Measurements from ENCODE around the gene RUFY1. TPM values are rescaled to one million over a fixed set of nuclear protein-coding genes. Genes with fewer than 3 reads are reported as not detected.

Gene RUFY1
- total and polyA plus RNA-seq, 7 experiments from 2014 or later, result 21.0 to 63.0 (median 46.1) TPM

DNA sequence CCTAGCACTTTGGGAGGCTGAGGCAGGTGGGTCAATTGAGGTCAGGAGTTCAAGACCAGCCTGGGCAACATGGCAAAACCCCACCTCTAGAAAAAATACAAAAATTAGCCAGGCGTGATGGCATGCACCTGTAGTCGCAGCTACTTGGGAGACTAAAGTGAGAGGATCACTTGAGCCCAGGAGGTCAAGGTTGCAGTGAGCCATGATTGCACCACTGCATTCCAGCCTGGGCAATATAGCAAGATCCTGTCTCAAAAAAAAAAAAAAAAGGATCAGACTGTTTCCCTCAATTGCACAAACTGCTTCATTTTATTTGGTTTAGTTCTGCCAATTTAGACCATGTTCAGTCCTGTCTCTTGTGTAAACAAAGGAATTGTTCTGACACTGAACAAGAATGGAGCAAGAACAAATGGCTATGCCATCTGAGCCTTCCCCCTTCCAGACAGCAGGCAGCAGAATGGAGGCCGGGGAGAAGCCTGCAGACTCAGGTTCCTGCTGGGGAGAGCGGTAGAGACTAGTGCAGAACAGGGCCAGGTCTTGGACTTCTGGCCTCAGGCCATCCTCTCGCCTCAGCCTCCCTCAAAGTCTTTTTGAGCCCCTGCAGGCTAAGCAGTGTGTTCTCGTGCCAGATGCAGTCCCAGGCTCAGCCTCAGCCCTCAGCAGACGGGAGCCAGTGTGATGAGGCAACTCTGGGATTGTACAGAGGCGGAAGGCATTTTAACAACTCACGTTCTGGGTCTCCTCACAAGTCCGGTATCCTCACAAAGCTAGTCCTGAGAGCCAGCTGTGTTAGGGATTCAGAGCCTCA, 54.9 kb downstream of the RUFY1 start:
- peaks cover 5 to 25% (median 10%) of the 10 kb centered on the region in 5 donors for H3K36me3 Mint-ChIP-seq
- Histone ChIP-seq H3K27ac (ENCODE audit: low read depth, low read length) (no peak overlapping the region), H3K27me3 (ENCODE audit: control insufficient read depth in 2 of 2, insufficient read depth in 2 of 2, low read length in 2 of 2) (no peaks in the 10 kb centered on the region), H3K9me3 (ENCODE audit: control insufficient read depth in 2 of 3, low read length in 3 of 3) (no peaks in the 10 kb centered on the region), H3K36me3 (ENCODE audit: control insufficient read depth in 2 of 3, insufficient read depth in 3 of 3, low read length in 3 of 3) (peaks cover 0 to 70% (median 6%) of the 10 kb centered on the region in 3 experiments), H3K4me1 (ENCODE audit: control insufficient read depth in 2 of 2, insufficient read depth in 2 of 2, low read length in 2 of 2) (peaks cover 8 to 16% of the 10 kb centered on the region in 2 donors), H3K4me3 (ENCODE audit: low read length) (no peak overlapping the region)
- peak; percentile 12 for ATAC-seq
- intact Hi-C loops (cut with micrococcal nuclease), result no loop called here
- POLR2A ChIA-PET, result interaction anchor here (7.4 kb wide), 1 partner anchor 15 kb away, joined by 135 read pairs; the partner anchor contains the start of gene HNRNPH1
- H3K9me3 Mint-ChIP-seq, result no peaks in the 10 kb centered on the region
- H3K4me3 Mint-ChIP-seq, result no peak overlapping the region
- DNase-seq, result no peak
- H3K27me3 Mint-ChIP-seq, result no peaks in the 10 kb centered on the region
- peak overlapping the region in 6 of 9 donors; percentile 50 to 74 (median 66) for H3K27ac Mint-ChIP-seq
- peaks cover 9 to 36% (median 23%) of the 10 kb centered on the region in 7 donors for H3K4me1 Mint-ChIP-seq
- CTCF ChIA-PET, result no interaction called here

DNA sequence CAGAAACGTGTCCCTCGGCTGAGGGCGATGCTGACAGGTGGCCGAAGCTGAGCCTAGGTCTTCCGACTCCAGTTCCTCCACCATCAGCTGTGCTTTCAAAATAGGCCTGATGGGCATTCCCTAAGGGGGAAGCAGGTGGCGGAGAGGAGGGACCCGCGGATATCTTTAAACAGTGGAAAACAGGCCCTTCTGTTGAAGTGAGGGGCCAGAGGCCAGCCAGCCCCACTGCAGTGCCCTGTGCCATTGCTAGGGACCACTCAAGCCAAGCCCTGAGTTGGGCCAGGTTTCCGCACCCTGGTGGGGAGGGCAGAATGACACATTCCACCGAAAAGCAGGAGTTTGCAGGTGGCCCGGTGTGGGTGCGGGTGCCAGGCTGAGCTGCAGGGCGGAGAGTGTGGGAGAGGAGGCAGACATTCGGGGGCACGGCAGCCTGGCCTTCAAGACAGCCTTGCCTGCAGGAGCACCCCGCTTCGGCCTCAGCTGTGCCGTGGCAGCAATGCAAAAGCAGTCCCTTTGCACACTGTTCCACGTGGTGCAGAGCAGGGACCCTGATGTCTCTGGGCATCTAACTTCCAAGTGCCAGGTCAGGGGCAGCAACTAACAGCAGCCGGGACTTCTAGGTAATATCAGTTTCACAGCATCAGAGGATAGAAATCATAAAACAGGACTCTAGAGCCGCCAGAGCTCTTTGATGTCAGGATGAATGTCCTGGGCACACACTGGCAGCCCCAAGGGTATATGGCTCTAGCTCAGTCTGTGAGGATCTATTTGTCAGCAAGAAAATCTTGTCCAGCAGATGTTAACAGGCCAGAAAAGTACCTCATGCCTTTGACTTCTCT, 55.9 kb downstream of the RUFY1 start:
- peak overlapping the region in 8 of 9 donors; percentile 16 to 72 (median 63) for H3K27ac Mint-ChIP-seq
- CTCF ChIA-PET, result interaction anchor here (0.6 kb wide), 1 partner anchor 307 kb away, joined by 5 read pairs; no protein-coding TSS in a partner anchor
- Histone ChIP-seq H3K27ac (ENCODE audit: low read depth, low read length) (no peak overlapping the region), H3K27me3 (ENCODE audit: control insufficient read depth in 2 of 2, insufficient read depth in 2 of 2, low read length in 2 of 2) (no peaks in the 10 kb centered on the region), H3K9me3 (ENCODE audit: control insufficient read depth in 2 of 3, low read length in 3 of 3) (no peaks in the 10 kb centered on the region), H3K4me1 (ENCODE audit: control insufficient read depth in 2 of 2, insufficient read depth in 2 of 2, low read length in 2 of 2) (peaks cover 8 to 16% of the 10 kb centered on the region in 2 donors), H3K36me3 (ENCODE audit: control insufficient read depth in 2 of 3, insufficient read depth in 3 of 3, low read length in 3 of 3) (peaks cover 0 to 79% (median 17%) of the 10 kb centered on the region in 3 experiments), H3K4me3 (ENCODE audit: low read length) (no peak overlapping the region)
- H3K27me3 Mint-ChIP-seq, result no peaks in the 10 kb centered on the region
- intact Hi-C loops (cut with micrococcal nuclease), result no loop called here
- no peaks in the 10 kb centered on the region for H3K9me3 Mint-ChIP-seq
- ATAC-seq, result no peak
- POLR2A ChIA-PET, result interaction anchor here (7.4 kb wide), 1 partner anchor 14 kb away, joined by 135 read pairs; the partner anchor contains the start of gene HNRNPH1
- peaks cover 15 to 46% (median 32%) of the 10 kb centered on the region in 7 donors for H3K4me1 Mint-ChIP-seq
- H3K36me3 Mint-ChIP-seq, result peaks cover 5 to 31% (median 15%) of the 10 kb centered on the region in 5 donors
- no peak overlapping the region for H3K4me3 Mint-ChIP-seq
- no peak for DNase-seq

DNA sequence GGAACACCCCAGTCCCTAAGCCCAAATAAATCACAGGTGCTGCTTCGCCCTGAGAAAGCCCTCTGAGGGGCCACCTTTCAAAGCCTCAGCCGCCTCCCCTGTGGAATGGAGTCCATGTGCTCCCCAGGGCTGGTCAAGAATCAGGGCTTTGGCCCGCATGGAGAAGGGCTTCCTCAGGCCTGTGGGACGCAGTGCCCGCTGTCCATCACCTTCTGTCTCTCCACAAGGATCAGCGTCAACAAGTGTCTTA, 56.5 kb downstream of the RUFY1 start:
- Histone ChIP-seq H3K4me3 (ENCODE audit: low read length) (no peak overlapping the region), H3K9me3 (ENCODE audit: control insufficient read depth in 2 of 3, low read length in 3 of 3) (no peaks in the 10 kb centered on the region), H3K4me1 (ENCODE audit: control insufficient read depth in 2 of 2, insufficient read depth in 2 of 2, low read length in 2 of 2) (peaks cover 8 to 16% of the 10 kb centered on the region in 2 donors), H3K27me3 (ENCODE audit: control insufficient read depth in 2 of 2, insufficient read depth in 2 of 2, low read length in 2 of 2) (no peaks in the 10 kb centered on the region), H3K27ac (ENCODE audit: low read depth, low read length) (no peak overlapping the region), H3K36me3 (ENCODE audit: control insufficient read depth in 2 of 3, insufficient read depth in 3 of 3, low read length in 3 of 3) (peaks cover 0 to 81% (median 18%) of the 10 kb centered on the region in 3 experiments)
- ChIA-PET CTCF (interaction anchor here (0.6 kb wide), 1 partner anchor 306 kb away, joined by 5 read pairs; no protein-coding TSS in a partner anchor), POLR2A (interaction anchor here (7.4 kb wide), 1 partner anchor 14 kb away, joined by 135 read pairs; the partner anchor contains the start of gene HNRNPH1)
- H3K27ac Mint-ChIP-seq, result peak overlapping the region in 5 of 9 donors; percentile 2 to 63 (median 63)
- H3K9me3 Mint-ChIP-seq, result no peaks in the 10 kb centered on the region
- peaks cover 8 to 33% (median 19%) of the 10 kb centered on the region in 5 donors for H3K36me3 Mint-ChIP-seq
- H3K27me3 Mint-ChIP-seq, result no peaks in the 10 kb centered on the region
- no peak for ATAC-seq
- peak overlapping the region in 1 of 10 donors; percentile 27 for H3K4me3 Mint-ChIP-seq
- DNase-seq, result no peak
- peaks cover 18 to 50% (median 36%) of the 10 kb centered on the region in 7 donors for H3K4me1 Mint-ChIP-seq
- intact Hi-C loops (cut with micrococcal nuclease), result no loop called here

DNA sequence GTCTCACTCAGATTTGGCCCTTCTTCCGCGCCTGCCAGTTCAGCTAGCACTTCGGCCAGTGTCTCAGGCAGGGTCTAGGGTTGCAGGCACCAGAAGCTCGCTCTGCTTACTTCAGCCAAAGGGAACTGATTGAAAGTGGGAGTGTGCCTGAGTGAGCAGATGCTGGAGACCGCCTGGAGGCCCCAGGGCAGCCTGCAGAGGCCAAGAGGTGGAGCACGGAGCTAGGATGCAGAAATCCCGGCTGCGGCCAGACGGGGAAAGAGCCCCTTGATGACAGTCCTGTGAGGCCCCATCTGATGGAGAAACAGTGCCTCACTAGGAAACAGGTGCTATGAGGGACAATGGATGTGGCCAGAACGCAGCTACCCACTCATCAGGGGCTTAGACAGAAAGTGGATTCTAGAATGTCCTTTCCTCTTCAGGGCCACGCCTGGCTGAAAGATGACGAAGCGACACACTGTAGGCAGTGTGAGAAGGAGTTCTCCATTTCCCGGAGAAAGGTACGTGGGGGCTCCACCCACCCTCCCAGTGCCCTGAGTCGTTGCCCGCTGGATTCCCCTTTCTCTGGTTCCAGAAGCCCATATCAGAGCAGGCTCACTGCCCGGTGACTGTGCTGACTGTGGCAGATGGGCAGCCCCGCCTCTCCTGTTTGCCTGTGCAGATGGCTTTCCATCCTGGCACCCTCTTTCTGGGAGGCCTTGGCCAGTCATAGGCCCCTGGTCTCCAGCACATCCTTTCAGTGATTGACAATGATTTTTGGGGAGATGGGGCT, 57.0 kb downstream of the RUFY1 start:
- Mint-ChIP-seq H3K27me3 (no peaks in the 10 kb centered on the region), H3K27ac (peak overlapping the region; percentile 16 to 82 (median 72)), H3K4me3 (peak overlapping the region in 2 of 10 donors; percentile 27 to 67), H3K36me3 (peaks cover 10 to 35% (median 21%) of the 10 kb centered on the region in 5 donors), H3K4me1 (peaks cover 21 to 52% (median 39%) of the 10 kb centered on the region in 7 donors), H3K9me3 (no peaks in the 10 kb centered on the region)
- intact Hi-C loops (cut with micrococcal nuclease), result no loop called here
- H3K36me3 ChIP-seq (ENCODE audit: control insufficient read depth in 2 of 3, insufficient read depth in 3 of 3, low read length in 3 of 3), result peaks cover 0 to 78% (median 18%) of the 10 kb centered on the region in 3 experiments
- H3K4me1 ChIP-seq (ENCODE audit: control insufficient read depth in 2 of 2, insufficient read depth in 2 of 2, low read length in 2 of 2), result peaks cover 8 to 16% of the 10 kb centered on the region in 2 donors
- H3K27ac ChIP-seq (ENCODE audit: low read depth, low read length), result peak overlapping the region; percentile 23
- CTCF ChIA-PET, result interaction anchor here (1.8 kb wide), 1 partner anchor 16 kb away, joined by 5 read pairs; the partner anchor contains the start of gene HNRNPH1
- H3K9me3 ChIP-seq (ENCODE audit: control insufficient read depth in 2 of 3, low read length in 3 of 3), result no peaks in the 10 kb centered on the region
- no peak for DNase-seq
- no peaks in the 10 kb centered on the region for H3K27me3 ChIP-seq (ENCODE audit: control insufficient read depth in 2 of 2, insufficient read depth in 2 of 2, low read length in 2 of 2)
- POLR2A ChIA-PET, result interaction anchor here (1.0 to 7.4 kb wide), 4 partner anchors 9 to 57 kb away, joined by 4 to 135 read pairs (median 4); partner anchors contain the start of gene HNRNPH1
- H3K4me3 ChIP-seq (ENCODE audit: low read length), result no peak overlapping the region
- peak; percentile 8 for ATAC-seq

DNA sequence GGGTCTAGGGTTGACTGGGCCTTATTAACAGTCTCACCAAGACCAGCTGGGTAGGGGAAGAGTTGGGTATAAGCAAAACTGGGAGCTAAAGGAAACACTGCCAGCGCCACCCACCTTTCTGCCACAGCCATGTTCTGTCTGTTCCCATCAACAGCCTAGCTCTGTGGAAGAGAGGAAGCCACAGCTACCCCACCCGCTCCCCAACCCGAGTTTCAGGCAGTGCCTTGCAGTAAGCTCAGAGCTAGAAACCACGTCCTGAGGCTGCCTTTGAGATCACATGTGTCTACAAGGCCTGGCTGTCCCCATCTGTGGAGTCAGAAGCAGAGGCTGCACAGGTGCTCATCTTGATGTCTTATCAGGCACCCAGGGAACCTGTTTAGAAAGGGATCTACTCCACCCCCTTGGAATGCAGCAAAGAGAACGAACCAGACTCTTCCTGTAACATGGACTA, 57.8 kb downstream of the RUFY1 start:
- Histone ChIP-seq H3K4me3 (ENCODE audit: low read length) (no peak overlapping the region), H3K27me3 (ENCODE audit: control insufficient read depth in 2 of 2, insufficient read depth in 2 of 2, low read length in 2 of 2) (no peaks in the 10 kb centered on the region), H3K36me3 (ENCODE audit: control insufficient read depth in 2 of 3, insufficient read depth in 3 of 3, low read length in 3 of 3) (peaks cover 8 to 81% (median 26%) of the 10 kb centered on the region in 3 experiments), H3K4me1 (ENCODE audit: control insufficient read depth in 2 of 2, insufficient read depth in 2 of 2, low read length in 2 of 2) (peaks cover 8 to 16% of the 10 kb centered on the region in 2 donors), H3K27ac (ENCODE audit: low read depth, low read length) (peak overlapping the region; percentile 23), H3K9me3 (ENCODE audit: control insufficient read depth in 2 of 3, low read length in 3 of 3) (no peaks in the 10 kb centered on the region)
- peak; percentile 68 for ATAC-seq
- Mint-ChIP-seq H3K27ac (peak overlapping the region; percentile 16 to 82 (median 72)), H3K36me3 (peaks cover 14 to 38% (median 29%) of the 10 kb centered on the region in 5 donors), H3K4me3 (peak overlapping the region in 8 of 10 donors; percentile 39 to 68 (median 60)), H3K9me3 (peaks cover 0 to 4% (median 0%) of the 10 kb centered on the region in 11 donors), H3K27me3 (no peaks in the 10 kb centered on the region), H3K4me1 (peaks cover 27 to 59% (median 45%) of the 10 kb centered on the region in 7 donors)
- POLR2A ChIA-PET, result interaction anchor here (1.0 to 7.4 kb wide), 5 partner anchors 10 to 70 kb away, joined by 4 to 135 read pairs (median 4); partner anchors contain the start of gene HNRNPH1
- DNase-seq, result peak in 8 of 9 donors; percentile 35 to 73 (median 58)
- CTCF ChIA-PET, result interaction anchor here (1.8 kb wide), 1 partner anchor 15 kb away, joined by 5 read pairs; the partner anchor contains the start of gene HNRNPH1
- intact Hi-C loops (cut with micrococcal nuclease), result loop anchor here (1.0 kb wide), 2 partner anchors 11 to 13 kb away; no protein-coding TSS in a partner anchor

All from naive thymus-derived CD4-positive, alpha-beta T cell (primary cell).